GM12891 (cell line): Measurements from ENCODE around the gene PDE4A.

Experiments used
- POLR2A ChIP-seq: IDR thresholded peaks from 2 replicates; pipeline ENCODE4 v1.6.1; 2011; ENCODE audit warnings: low read depth, low read length, control low read depth
- POLR2AphosphoS5 ChIP-seq: IDR thresholded peaks from 2 replicates; pipeline ENCODE4 v1.6.1; 2011; ENCODE audit warnings: low read depth, low read length, control low read depth
- POU2F2 ChIP-seq: IDR thresholded peaks from 2 replicates; pipeline ENCODE4 v1.6.1; 2011; ENCODE audit warnings: low read depth, mild to moderate bottlenecking, control low read depth, low read length, moderate library complexity
- SPI1 ChIP-seq: IDR thresholded peaks from 2 replicates; pipeline ENCODE4 v1.6.1; 2011; ENCODE audit warnings: low read depth, low read length, control low read depth
- TAF1 ChIP-seq: IDR thresholded peaks from 2 replicates; pipeline ENCODE4 v1.6.1; 2011; ENCODE audit warnings: low read depth, low read length, control low read depth

GRCh38 chr19:10478903-10479384 lies 58.6 kb downstream of the PDE4A start:
- TF ChIP-seq POLR2A, result no peak
- TF ChIP-seq POLR2AphosphoS5, result no peak
- no peak for TF ChIP-seq TAF1
- no peak for TF ChIP-seq SPI1
- no peak for TF ChIP-seq POU2F2
